CD4-positive, alpha-beta T cell (primary cell): ENCODE data around the gene ZNF644. TPM values are rescaled to one million over a fixed set of nuclear protein-coding genes. Genes with fewer than 3 reads are reported as not detected.

Experiments
- ATAC-seq: fragments of 200-7000 bp; cut with Tn5 transposase; one replicate; pipeline ENCODE4 v1.10.0; 2022; ENCODE audit warnings: mild to moderate bottlenecking; ENCODE audit not compliant: poor library complexity
- CTCF ChIA-PET: fragments of 350-600 bp; sonication (Branson Sonifier 250); formaldehyde crosslinking; loops from one replicate; lab custom pipeline; 2021; ENCODE audit warnings: antibody characterized with exemption, inconsistent platforms; lab: Charles Lee
- POLR2A ChIA-PET: fragments of 350-600 bp; sonication (Branson Sonifier 250); formaldehyde crosslinking; loops from one replicate; lab custom pipeline; 2021; ENCODE audit warnings: antibody characterized with exemption, inconsistent platforms; lab: Charles Lee
- DNase-seq, 14 experiments: peaks; one replicate each; pipeline ENCODE4 v3.0.0-alpha.2; 2013 to 2020; ENCODE audit warnings: mixed read lengths in 2 of 14
- H3K27ac ChIP-seq, 2 donors: one replicate each; pipeline versions ENCODE4 v1.5.1 to v1.7.0; 2013; ENCODE audit warnings: low read length in 2 of 2, low read depth in 1 of 2, mild to moderate bottlenecking in 1 of 2
- H3K27me3 ChIP-seq, 2 experiments: 1 replicate in 1 of 2; 2 replicates in 1 of 2; pipeline versions ENCODE4 v1.6.1 to v1.7.0; 2013; ENCODE audit warnings: low read length in 2 of 2, control low read depth in 1 of 2, mild to moderate bottlenecking in 1 of 2, moderate library complexity in 1 of 2; ENCODE audit not compliant: insufficient read depth in 2 of 2, control insufficient read depth in 1 of 2
- H3K36me3 ChIP-seq: one replicate; pipeline ENCODE4 v1.6.1; 2013; ENCODE audit warnings: low read length, control low read depth; ENCODE audit not compliant: insufficient read depth
- H3K4me1 ChIP-seq: one replicate; pipeline ENCODE4 v1.6.1; 2013; ENCODE audit warnings: low read length, control low read depth; ENCODE audit not compliant: insufficient read depth
- H3K4me3 ChIP-seq: one replicate; pipeline ENCODE4 v1.5.1; 2013; ENCODE audit warnings: mild to moderate bottlenecking, low read length, moderate library complexity
- H3K9me3 ChIP-seq, 2 experiments: 1 replicate in 1 of 2; 2 replicates in 1 of 2; pipeline versions ENCODE4 v1.6.1 to v1.7.0; 2013; ENCODE audit warnings: low read length in 2 of 2, mild to moderate bottlenecking in 2 of 2, control low read depth in 1 of 2, moderate library complexity in 1 of 2; ENCODE audit not compliant: control insufficient read depth in 1 of 2, insufficient read depth in 1 of 2
- H3K27ac Mint-ChIP-seq: one replicate; pipeline ENCODE4 v1.8.0; 2020; ENCODE audit warnings: mixed read lengths
- H3K27me3 Mint-ChIP-seq: one replicate; pipeline ENCODE4 v1.8.0; 2021; ENCODE audit warnings: mixed read lengths
- H3K36me3 Mint-ChIP-seq: one replicate; pipeline ENCODE4 v1.8.0; 2021; ENCODE audit warnings: low read depth, mixed read lengths
- H3K4me1 Mint-ChIP-seq: one replicate; pipeline ENCODE4 v1.8.0; 2021; ENCODE audit warnings: low read depth, mixed read lengths
- H3K4me3 Mint-ChIP-seq: one replicate; pipeline ENCODE4 v1.8.0; 2020; ENCODE audit warnings: mild to moderate bottlenecking, mixed read lengths
- H3K9me3 Mint-ChIP-seq: one replicate; pipeline ENCODE4 v1.8.0; 2020; ENCODE audit warnings: mixed read lengths
- intact Hi-C, 2 experiments: fragments of 100-400 bp; cut with DNase I in 1 of 2; cut with micrococcal nuclease in 1 of 2; formaldehyde crosslinking; loops; one replicate each; pipeline versions ENCODE4 v1.15.1 to v1.9.0; 2023 to 2025; cut with DNase I, micrococcal nuclease
- total RNA-seq, 174 experiments: library from RNA in 2 of 174; stranded (reverse) in 2 of 174; gene quantifications; one replicate each; pipeline ENCODE4 v1.2.3 and lab custom pipeline; 2021 to 2026
- TF ChIP-seq, protein P1 (sequence below): fragments of 200-600 bp; IDR thresholded peaks from one replicate; pipeline ENCODE4 v1.8.0; 2022; ENCODE audit warnings: antibody characterized with exemption, mild to moderate bottlenecking

Gene ZNF644
- total RNA-seq, 2 experiments from 2014 or later = 93.3 to 101 TPM

- peak; percentile 61 for ATAC-seq
- Histone ChIP-seq H3K27ac (no peak overlapping the region), H3K9me3 (no peaks in the 10 kb centered on the region), H3K27me3 (no peaks in the 10 kb centered on the region), H3K4me3 (no peak overlapping the region), H3K36me3 (peaks cover 3% of the 10 kb centered on the region), H3K4me1 (peaks cover 5% of the 10 kb centered on the region)
- CTCF ChIA-PET = interaction anchor here (1.6 kb wide), 1 partner anchor 9 kb away, joined by 4 read pairs; no protein-coding TSS in a partner anchor
- peak overlapping the region; percentile 37 for H3K27ac Mint-ChIP-seq
- H3K27me3 Mint-ChIP-seq = no peaks in the 10 kb centered on the region
- TF ChIP-seq, protein P1, sequence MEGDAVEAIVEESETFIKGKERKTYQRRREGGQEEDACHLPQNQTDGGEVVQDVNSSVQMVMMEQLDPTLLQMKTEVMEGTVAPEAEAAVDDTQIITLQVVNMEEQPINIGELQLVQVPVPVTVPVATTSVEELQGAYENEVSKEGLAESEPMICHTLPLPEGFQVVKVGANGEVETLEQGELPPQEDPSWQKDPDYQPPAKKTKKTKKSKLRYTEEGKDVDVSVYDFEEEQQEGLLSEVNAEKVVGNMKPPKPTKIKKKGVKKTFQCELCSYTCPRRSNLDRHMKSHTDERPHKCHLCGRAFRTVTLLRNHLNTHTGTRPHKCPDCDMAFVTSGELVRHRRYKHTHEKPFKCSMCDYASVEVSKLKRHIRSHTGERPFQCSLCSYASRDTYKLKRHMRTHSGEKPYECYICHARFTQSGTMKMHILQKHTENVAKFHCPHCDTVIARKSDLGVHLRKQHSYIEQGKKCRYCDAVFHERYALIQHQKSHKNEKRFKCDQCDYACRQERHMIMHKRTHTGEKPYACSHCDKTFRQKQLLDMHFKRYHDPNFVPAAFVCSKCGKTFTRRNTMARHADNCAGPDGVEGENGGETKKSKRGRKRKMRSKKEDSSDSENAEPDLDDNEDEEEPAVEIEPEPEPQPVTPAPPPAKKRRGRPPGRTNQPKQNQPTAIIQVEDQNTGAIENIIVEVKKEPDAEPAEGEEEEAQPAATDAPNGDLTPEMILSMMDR = no peak
- H3K4me3 Mint-ChIP-seq = peak overlapping the region; percentile 28
- H3K4me1 Mint-ChIP-seq = peaks cover 91% of the 10 kb centered on the region
- peaks cover 48% of the 10 kb centered on the region for H3K36me3 Mint-ChIP-seq
- intact Hi-C loops = no loop called here
- no peaks in the 10 kb centered on the region for H3K9me3 Mint-ChIP-seq
- peak in 1 of 14 experiments; percentile 4 for DNase-seq
- POLR2A ChIA-PET = interaction anchor here (0.8 to 1.7 kb wide), 2 partner anchors 9 to 10 kb away, joined by 3 to 7 read pairs; no protein-coding TSS in a partner anchor
Measured at GRCh38 chr1:90925928-90926869, 95.6 kb downstream of the ZNF644 start.

- Mint-ChIP-seq H3K4me3 (no peak overlapping the region), H3K4me1 (peaks cover 94% of the 10 kb centered on the region), H3K9me3 (no peaks in the 10 kb centered on the region), H3K36me3 (peaks cover 41% of the 10 kb centered on the region), H3K27ac (peak overlapping the region; percentile 30), H3K27me3 (no peaks in the 10 kb centered on the region)
- CTCF ChIA-PET = no interaction called here
- DNase-seq (no peak), ATAC-seq (no peak)
- TF ChIP-seq, protein P1 = no peak
- Histone ChIP-seq H3K9me3 (no peaks in the 10 kb centered on the region), H3K36me3 (no peaks in the 10 kb centered on the region), H3K27ac (no peak overlapping the region), H3K4me1 (peaks cover 5% of the 10 kb centered on the region), H3K4me3 (no peak overlapping the region), H3K27me3 (no peaks in the 10 kb centered on the region)
- intact Hi-C loops = loop anchor here in 1 of 2 experiments (5.0 kb wide), 1 partner anchor 92 kb away; no protein-coding TSS in a partner anchor
- POLR2A ChIA-PET = interaction anchor here (1.1 to 1.8 kb wide), 2 partner anchors 35 to 97 kb away, joined by 3 to 4 read pairs; partner anchors contain the start of gene ZNF644
Measured at GRCh38 chr1:90924982-90925381, 96.9 kb downstream of the ZNF644 start.

- DNase-seq (no peak), ATAC-seq (no peak)
- no peaks in the 10 kb centered on the region for H3K9me3 Mint-ChIP-seq
- peak overlapping the region; percentile 14 for H3K27ac Mint-ChIP-seq
- ChIA-PET POLR2A (interaction anchor here (1.1 kb wide), 1 partner anchor 25 kb away, joined by 3 read pairs; no protein-coding TSS in a partner anchor), CTCF (interaction anchor here (1.5 kb wide), 1 partner anchor 9 kb away, joined by 4 read pairs; no protein-coding TSS in a partner anchor)
- Histone ChIP-seq H3K4me3 (no peak overlapping the region), H3K4me1 (peaks cover 5% of the 10 kb centered on the region), H3K27ac (no peak overlapping the region), H3K9me3 (no peaks in the 10 kb centered on the region), H3K27me3 (no peaks in the 10 kb centered on the region), H3K36me3 (no peaks in the 10 kb centered on the region)
- peaks cover 91% of the 10 kb centered on the region for H3K4me1 Mint-ChIP-seq
- TF ChIP-seq, protein P1 = no peak
- peak overlapping the region; percentile 44 for H3K4me3 Mint-ChIP-seq
- peaks cover 36% of the 10 kb centered on the region for H3K36me3 Mint-ChIP-seq
- intact Hi-C loops = loop anchor here in 1 of 2 experiments (5.0 kb wide), 1 partner anchor 94 kb away; no protein-coding TSS in a partner anchor
- no peaks in the 10 kb centered on the region for H3K27me3 Mint-ChIP-seq
Measured at GRCh38 chr1:90922996-90923395, 98.8 kb downstream of the ZNF644 start.
